Measurements from ENCODE around the gene REEP3.

Gene REEP3

DNA sequence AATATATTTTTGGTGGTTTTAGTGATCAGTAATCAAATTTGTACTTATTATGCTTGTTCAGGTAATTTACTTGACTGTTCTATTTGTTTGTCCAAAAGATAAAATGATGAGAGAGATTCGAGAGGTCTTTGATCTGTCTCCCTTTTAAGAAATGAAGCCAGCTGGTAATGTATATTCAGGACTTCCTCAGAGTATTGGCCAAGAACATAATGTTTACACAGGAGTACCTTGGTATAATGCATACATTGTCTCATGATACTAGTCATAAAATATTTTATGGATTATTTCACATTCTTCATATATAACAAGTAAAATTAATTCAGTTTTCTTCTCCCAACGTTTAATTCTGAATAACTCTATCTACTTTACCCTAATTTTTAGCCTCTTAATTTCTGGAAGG is 100.9 kb downstream of the REEP3 start:
- no peak for DNase-seq
- no peak for TF ChIP-seq EZH2 (IDR thresholded peaks at IDR 0.05; ENCODE audit: borderline replicate concordance, low read depth, low read length, severe bottlenecking)
- TF ChIP-seq, protein P1, sequence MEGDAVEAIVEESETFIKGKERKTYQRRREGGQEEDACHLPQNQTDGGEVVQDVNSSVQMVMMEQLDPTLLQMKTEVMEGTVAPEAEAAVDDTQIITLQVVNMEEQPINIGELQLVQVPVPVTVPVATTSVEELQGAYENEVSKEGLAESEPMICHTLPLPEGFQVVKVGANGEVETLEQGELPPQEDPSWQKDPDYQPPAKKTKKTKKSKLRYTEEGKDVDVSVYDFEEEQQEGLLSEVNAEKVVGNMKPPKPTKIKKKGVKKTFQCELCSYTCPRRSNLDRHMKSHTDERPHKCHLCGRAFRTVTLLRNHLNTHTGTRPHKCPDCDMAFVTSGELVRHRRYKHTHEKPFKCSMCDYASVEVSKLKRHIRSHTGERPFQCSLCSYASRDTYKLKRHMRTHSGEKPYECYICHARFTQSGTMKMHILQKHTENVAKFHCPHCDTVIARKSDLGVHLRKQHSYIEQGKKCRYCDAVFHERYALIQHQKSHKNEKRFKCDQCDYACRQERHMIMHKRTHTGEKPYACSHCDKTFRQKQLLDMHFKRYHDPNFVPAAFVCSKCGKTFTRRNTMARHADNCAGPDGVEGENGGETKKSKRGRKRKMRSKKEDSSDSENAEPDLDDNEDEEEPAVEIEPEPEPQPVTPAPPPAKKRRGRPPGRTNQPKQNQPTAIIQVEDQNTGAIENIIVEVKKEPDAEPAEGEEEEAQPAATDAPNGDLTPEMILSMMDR (IDR thresholded peaks at IDR 0.05; ENCODE audit: borderline replicate concordance, extremely low read depth, low read length, poor library complexity, severe bottlenecking), result no peak
- H3K9me3 ChIP-seq (ENCODE audit: insufficient read depth, low read length, severe bottlenecking), result no peaks in the 10 kb centered on the region
- H3K79me2 ChIP-seq (ENCODE audit: insufficient read depth, low read length), result no peaks in the 10 kb centered on the region
- no peaks in the 10 kb centered on the region for H3K27me3 ChIP-seq (ENCODE audit: insufficient read depth, low read length, poor library complexity)
- no peak overlapping the region for H3K4me3 ChIP-seq (ENCODE audit: low read depth in 1 of 2, low read length in 2 of 2)
- H3K27ac ChIP-seq (ENCODE audit: low read length), result no peak overlapping the region
- H4K20me1 ChIP-seq (ENCODE audit: insufficient read depth, low read length), result no peaks in the 10 kb centered on the region
- no peak overlapping the region for H2AFZ ChIP-seq (ENCODE audit: low read depth, low read length)
- ATAC-seq (ENCODE audit: insufficient read depth, low read depth), result no peak
- H3K36me3 ChIP-seq (ENCODE audit: insufficient read depth, low read length), result peaks cover 17% of the 10 kb centered on the region
- H3K9ac ChIP-seq (ENCODE audit: low read depth, low read length), result no peak overlapping the region
- no peak overlapping the region for H3K4me2 ChIP-seq (ENCODE audit: insufficient read depth, low read length)
- H3K4me1 ChIP-seq (ENCODE audit: insufficient read depth, low read length), result 0 out of 2 replicates have a peak, but pooled peaks cover 1% of the 10 kb centered on the region

DNA sequence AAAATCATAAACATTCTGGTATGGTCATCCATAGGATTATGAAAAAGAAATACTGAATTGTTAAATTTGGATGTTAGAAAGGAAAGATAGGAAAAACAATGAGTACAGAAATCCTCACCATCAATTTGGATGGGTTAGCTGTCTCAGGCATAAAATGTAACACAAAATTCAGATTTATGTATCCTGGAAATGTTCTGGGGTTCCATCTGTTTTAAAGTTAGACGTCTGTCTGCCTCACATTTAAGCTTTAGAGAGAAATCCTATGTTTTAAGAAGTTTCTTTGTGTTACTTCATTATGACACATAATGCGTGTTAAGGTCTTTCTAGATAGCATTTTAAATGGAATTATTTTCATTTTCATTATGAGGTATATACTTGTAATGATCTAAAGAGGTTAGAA is 103.5 kb downstream of the REEP3 start:
- TF ChIP-seq EZH2 (IDR thresholded peaks at IDR 0.05; ENCODE audit: borderline replicate concordance, low read depth, low read length, severe bottlenecking), result no peak
- TF ChIP-seq, protein P1 (IDR thresholded peaks at IDR 0.05; ENCODE audit: borderline replicate concordance, extremely low read depth, low read length, poor library complexity, severe bottlenecking), result no peak
- DNase-seq (no peak), ATAC-seq (ENCODE audit: insufficient read depth, low read depth) (no peak)
- no peak overlapping the region for H3K4me3 ChIP-seq (ENCODE audit: low read depth in 1 of 2, low read length in 2 of 2)
- no peak overlapping the region for H2AFZ ChIP-seq (ENCODE audit: low read depth, low read length)
- H3K4me1 ChIP-seq (ENCODE audit: insufficient read depth, low read length), result peaks cover 27% of the 10 kb centered on the region
- no peaks in the 10 kb centered on the region for H3K9me3 ChIP-seq (ENCODE audit: insufficient read depth, low read length, severe bottlenecking)
- no peaks in the 10 kb centered on the region for H3K27me3 ChIP-seq (ENCODE audit: insufficient read depth, low read length, poor library complexity)
- H3K79me2 ChIP-seq (ENCODE audit: insufficient read depth, low read length), result no peaks in the 10 kb centered on the region
- H3K9ac ChIP-seq (ENCODE audit: low read depth, low read length), result no peak overlapping the region
- peaks cover 7% of the 10 kb centered on the region for H3K36me3 ChIP-seq (ENCODE audit: insufficient read depth, low read length)
- H4K20me1 ChIP-seq (ENCODE audit: insufficient read depth, low read length), result no peaks in the 10 kb centered on the region
- no peak overlapping the region for H3K27ac ChIP-seq (ENCODE audit: low read length)
- H3K4me2 ChIP-seq (ENCODE audit: insufficient read depth, low read length), result no peak overlapping the region

DNA sequence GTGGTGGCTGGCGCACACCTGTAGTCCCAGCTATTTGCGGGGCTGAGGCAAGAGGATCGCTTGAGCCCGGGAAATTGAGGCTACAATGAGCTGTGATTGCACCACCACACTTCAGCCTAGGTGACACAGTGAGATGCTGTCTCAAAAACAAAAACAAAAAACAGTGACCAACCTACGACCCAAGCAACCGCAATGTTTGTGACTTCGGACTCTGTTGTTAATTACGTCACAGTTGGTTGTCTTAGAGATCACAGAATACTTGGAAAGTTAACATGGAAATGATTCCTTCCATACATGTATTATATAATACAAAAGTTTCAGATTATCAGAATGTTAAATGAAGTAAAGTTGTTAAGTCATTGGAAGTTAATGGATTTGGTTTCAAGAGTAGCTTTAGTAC is 106.2 kb downstream of the REEP3 start:
- no peak overlapping the region for H3K9ac ChIP-seq (ENCODE audit: low read depth, low read length)

More for the DNA sequence above, 106.2 kb downstream of the REEP3 start:
- no peaks in the 10 kb centered on the region for H4K20me1 ChIP-seq (ENCODE audit: insufficient read depth, low read length)
- TF ChIP-seq, protein P1 (IDR thresholded peaks at IDR 0.05; ENCODE audit: borderline replicate concordance, extremely low read depth, low read length, poor library complexity, severe bottlenecking), result no peak
- no peak for TF ChIP-seq EZH2 (IDR thresholded peaks at IDR 0.05; ENCODE audit: borderline replicate concordance, low read depth, low read length, severe bottlenecking)
- no peak overlapping the region for H2AFZ ChIP-seq (ENCODE audit: low read depth, low read length)
- no peaks in the 10 kb centered on the region for H3K27me3 ChIP-seq (ENCODE audit: insufficient read depth, low read length, poor library complexity)
- no peaks in the 10 kb centered on the region for H3K9me3 ChIP-seq (ENCODE audit: insufficient read depth, low read length, severe bottlenecking)
- H3K36me3 ChIP-seq (ENCODE audit: insufficient read depth, low read length), result no peaks in the 10 kb centered on the region
- DNase-seq, result no peak
- H3K4me3 ChIP-seq (ENCODE audit: low read depth in 1 of 2, low read length in 2 of 2), result no peak overlapping the region
- peaks cover 44% of the 10 kb centered on the region for H3K4me1 ChIP-seq (ENCODE audit: insufficient read depth, low read length)
- no peak overlapping the region for H3K27ac ChIP-seq (ENCODE audit: low read length)
- ATAC-seq (ENCODE audit: insufficient read depth, low read depth), result no peak
- no peak overlapping the region for H3K4me2 ChIP-seq (ENCODE audit: insufficient read depth, low read length)
- no peaks in the 10 kb centered on the region for H3K79me2 ChIP-seq (ENCODE audit: insufficient read depth, low read length)

All from DND-41 (cell line).